NCI-H1105 treated with DMSO at 0.1 percent for 48 hours (cell line): ENCODE data around the gene SPECC1L.
"Not testable (repeated sequence)": the region's sequence is repeated elsewhere in the genome, so short reads cannot be mapped to it uniquely, and the experiment has no call there.

ENCODE experiments used
- DNase-seq: peaks from one replicate; lab custom pipeline; 2025; lab: John Stamatoyannopoulos, UW

The SPECC1L gene

DNA sequence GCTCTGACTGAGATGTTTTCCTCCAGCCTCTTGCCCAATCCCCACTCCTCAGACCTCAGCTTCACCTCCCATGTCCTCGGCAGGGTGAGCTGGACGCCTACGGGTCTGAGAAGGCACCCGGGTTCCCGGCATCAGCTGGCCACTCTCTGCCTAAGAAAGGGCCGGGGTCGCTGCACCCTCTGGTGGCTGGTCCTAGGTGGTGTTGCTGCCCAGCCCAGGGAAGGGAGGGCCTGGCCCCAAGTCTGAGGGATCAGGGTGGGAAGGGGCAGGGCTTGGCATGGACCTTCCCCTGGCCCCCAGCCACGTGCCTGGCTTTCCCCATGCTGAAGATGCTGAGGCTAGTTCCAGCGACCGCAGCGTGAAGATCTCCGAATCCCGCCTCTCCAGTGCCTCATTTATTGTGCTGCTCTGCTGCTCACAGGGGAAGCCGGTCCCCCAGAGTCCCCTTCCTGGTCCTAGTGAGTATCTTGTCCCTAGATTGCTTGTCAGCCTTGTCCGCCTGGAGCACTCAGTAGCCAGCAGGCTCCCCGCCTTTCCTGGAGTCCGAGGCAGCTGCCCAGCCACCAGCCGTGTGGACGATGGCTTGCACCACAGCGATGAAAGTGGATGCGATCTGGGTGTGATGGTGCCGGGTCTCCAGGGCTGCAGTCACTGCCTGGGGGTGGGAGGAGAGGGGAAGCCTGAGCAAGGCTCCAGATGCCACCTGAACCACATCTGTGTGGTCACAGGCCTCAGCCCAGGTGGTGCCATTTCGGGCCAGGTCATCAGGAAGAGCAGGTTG is 22.9 kb upstream of the SPECC1L start:
- peak; percentile 20 for DNase-seq

DNA sequence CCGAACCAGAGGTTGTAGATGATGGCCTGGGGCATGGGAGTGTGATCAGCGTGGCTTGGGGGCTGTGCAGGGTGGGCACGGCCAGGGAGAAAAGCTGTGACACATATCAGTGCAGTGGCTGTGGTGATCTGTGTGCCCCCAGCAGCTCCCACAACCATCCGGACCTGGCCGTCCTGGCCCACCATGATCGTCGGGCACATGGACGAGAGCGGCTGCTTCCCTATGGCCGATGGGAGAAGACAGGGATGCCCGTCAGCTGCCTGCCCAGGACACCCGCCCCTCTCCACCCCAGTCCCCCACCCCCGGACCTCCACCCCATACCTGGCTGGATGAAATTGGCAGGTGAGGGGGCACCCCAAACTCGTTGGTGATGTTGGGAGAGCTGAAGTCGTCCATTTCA is 22.0 kb upstream of the SPECC1L start:
- not testable (repeated sequence) for DNase-seq

DNA sequence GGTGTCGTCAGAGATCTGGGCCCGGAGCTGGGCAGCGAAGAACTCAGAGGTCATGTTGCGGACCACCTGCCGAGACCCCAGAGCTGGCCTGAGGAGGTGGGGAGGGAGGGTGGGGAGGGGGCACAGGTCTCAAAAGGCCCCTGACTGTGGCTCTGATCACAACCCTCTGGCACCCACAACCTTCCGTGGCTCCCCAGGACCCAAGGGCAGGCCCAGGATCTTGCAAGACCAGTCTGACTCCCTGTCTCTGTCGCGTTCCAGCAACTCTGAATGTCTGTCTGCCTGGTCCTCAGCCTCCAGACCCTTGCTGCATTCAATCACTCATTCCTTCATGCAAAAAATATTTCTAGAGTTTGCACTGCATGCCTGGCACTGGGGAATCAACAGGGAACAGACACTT is 21.2 kb upstream of the SPECC1L start:
- not testable (repeated sequence) for DNase-seq

DNA sequence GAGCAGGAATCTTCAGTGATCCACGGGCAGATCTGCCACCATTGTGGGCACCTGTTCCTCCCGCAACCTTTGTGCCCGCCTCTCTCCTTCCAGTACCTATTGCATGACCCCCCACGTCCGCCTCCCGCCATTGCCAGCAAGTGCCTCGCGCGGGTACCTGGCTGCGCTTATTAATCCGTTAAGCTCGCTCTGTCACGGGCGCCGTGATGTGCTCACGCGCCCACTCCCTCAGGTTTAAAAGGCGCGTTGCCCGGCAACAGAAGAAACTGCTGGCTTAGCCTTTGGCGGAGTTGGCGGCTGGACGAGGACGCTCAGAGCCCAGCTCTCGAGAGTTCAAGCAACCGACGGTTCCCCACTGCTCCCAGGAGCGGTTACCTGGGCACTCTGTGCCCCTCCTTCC is 19.3 kb upstream of the SPECC1L start:
- not testable (repeated sequence) for DNase-seq

DNA sequence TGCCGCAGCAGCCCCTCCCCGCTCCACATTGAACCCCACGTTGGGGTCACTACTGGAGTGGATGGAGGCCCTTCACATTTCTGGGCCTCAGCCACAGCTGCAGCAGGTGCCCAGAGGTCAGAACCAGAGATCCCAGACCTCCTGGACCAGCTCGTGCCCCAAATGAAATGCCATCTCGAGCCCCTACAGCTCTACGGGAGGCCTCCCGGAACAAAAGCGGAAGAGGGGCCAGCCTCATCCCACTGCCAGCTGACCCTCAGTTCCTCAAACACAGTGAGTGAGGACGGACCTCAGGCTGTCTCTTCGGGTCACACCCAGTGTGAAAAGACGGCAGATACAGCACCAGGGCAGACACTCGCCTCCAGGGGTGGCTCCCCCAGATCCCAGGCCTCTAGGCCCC is 17.5 kb upstream of the SPECC1L start:
- not testable (repeated sequence) for DNase-seq

DNA sequence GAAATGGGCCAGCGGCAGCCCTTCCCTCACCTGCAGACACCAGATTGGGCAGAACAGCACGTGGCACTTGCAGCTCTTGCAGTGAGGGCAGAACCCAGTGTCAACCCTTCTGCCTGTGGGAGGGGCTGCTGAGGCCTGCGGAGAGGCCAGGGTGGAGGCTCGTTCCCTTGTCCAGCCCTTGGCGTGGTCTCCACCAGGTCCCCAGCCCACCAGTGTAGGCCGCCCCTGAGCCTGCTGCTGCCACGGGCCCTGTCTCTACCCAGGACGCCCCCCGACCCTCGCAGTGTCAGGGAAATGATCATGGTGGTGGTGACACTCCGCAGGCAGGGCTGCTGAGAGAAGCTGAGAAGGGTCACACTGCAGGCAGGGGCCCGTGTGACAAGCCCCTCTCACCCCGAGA is 14.5 kb upstream of the SPECC1L start:
- DNase-seq, result not testable (repeated sequence)

DNA sequence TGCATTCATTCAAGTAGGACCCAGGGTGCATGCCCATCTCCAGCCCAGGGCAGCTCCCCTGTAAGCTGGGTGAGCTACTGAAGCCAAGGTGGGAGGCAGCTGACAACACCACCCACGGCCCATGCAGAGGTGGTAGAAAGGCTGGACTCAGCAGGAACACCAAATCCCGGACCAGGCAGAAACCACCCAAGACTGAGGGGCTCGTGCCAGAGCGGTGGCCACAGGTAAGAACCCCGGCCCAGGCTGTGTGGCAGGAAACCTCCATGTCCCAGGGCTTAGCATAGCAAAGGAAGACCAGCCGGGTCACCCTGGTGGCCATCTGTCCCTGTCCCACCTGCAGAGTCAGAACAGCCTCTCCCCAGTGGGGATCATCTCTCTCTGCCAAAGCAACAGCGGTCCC is 13.9 kb upstream of the SPECC1L start:
- not testable (repeated sequence) for DNase-seq

DNA sequence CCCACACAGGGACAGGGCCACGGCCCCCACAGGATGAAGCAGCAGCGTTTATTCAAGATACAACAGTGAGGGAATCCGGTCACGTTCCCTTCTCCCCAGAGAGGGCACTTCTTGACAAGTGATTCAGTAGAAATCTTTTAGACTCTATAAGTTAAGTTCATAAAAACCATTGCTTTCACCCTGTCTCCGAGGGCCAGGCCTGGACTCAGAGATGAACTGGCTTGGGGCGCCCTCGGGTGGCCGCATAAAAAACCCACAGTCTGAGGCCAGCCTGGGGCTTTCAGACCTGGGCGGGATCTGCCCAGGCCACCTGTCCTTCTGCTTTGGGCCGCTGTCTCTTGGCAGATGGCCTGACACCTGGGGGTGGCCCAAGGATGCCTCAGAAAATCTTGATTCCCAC is 11.2 kb upstream of the SPECC1L start:
- peak; percentile 42 for DNase-seq

DNA sequence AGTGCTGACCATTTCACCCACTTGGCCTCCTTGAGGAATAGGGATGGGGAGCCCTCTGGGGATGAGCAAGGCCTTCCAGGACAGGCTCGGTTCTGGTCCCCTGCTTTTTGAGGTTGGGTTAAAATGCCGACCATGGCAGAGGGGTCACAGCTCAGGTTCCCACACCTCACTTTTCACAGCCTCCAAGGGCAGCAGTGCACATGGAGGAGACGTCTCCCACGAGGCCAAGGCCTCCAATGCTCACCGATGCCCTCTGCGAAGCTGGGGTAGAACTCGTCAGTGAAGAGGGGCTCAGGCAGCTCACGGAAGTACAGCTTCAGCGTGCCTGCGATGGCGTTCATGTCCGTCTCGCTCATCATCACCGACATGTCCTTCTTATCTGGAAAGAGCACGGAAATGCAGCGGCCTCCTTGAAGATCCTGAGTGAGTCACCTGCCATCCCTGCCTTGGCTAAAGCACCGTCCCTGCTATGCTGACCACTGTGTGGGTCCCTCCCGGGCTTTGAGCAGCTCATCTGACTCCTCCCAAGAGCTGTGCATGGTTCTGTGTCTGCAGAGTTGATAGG is 8.4 kb upstream of the SPECC1L start:
- not testable (repeated sequence) for DNase-seq

DNA sequence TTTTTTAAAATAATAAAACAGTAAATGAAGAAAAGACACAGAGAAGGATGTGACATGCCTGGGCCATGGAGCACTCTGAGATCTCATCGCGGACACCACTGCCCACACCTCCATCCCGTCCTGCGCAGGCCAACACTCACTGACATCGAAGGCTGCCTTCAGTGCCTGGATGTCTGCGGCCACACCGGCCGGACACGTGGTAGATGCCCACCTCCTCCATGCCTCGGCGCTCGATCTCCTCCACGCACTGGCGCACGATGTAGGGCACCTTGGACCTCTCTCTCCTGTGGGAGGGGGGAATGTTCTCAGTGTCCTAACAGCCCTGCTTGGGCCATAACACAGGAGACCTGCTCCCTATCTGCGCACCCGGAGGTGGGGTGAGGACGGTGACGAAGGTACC is 7.2 kb upstream of the SPECC1L start:
- not testable (repeated sequence) for DNase-seq

DNA sequence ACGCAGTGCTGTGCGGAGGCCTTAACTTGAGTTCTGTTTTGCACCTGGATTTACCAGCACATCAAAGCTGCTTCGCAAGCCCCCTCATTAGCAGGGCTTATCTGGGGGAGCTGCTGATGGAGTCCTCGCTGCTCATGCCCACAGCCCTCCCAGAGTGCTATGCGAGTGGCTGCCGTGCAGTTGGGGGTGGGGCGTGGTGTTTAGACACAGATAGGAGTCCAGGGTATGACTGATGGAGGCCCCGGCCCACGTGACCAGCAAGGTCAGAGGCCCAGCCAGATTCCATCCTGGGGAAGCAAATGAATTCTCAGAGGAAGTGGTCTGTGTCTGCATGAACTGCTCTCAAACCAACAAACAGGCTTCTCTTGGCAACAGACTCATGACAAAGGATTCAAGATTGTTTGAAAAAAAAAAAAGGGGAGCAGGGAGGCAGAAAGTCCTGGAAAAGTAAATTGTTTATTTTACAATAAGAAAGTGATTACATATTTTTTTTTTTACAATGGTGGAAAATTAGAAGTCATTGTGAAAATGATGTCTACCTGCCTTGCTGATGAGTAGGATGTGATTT is 6.2 kb upstream of the SPECC1L start:
- DNase-seq, result not testable (repeated sequence)

DNA sequence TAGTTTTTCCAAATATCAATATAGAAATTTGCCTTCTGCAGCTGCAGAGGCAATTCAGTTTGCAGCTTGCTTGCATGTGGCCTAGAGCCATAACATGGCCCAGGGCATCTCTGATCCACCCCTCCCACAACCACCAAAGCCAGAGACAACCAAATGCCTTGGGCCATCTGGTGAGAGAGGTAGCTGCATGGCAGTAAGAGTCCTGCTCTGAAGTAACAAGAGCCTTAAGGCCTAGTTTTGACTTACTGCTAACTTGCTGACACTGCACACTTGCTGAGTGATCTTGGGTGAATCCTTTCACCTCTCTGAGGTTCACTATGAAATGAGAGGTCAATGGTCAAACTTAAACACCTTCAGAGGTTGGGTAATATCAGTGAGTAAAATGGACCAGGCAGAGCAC is 4.9 kb upstream of the SPECC1L start:
- no peak for DNase-seq

DNA sequence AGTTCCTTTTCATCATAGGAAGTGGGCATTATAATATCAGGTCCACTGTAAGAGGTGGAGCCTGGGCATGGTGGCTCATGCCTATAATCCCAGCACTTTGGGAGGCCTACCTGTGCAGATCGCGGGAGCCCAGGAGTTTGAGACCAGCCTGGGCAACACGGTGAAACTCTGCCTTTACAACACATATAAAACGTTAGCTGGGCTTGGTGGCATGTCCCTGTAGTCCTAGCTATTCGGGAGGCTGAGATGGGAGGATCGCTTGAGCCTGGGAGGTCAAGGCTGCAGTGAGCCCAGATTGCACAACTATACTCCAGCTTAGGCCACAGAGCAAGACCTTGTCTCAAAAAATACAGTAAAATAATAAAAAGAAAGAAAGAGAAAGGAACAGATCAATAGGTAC is 4.1 kb upstream of the SPECC1L start:
- DNase-seq, result not testable (repeated sequence)

DNA sequence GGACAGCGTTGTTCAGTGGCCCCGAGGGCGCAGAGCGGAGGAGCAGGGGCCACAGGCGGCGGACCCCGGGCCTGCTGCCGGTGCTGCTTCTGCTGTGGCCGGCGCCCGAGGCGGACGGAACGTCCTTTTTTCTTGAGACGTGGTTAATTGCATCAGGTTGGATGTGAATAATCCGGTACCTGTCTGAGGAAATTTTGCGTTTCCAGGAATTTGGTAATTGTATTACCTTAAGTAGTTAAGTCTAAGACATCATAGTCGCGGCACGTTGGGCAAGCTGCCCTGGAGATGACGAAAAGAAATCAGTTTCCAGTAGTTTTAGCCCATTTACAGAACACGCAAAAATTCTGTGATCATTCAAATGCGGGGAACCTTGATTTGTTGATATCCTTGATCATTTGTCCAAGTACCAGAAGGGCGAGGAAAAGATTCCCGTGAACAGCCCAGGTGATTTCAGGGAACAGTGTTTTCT is 789 bp downstream of the SPECC1L start:
- DNase-seq, result peak; percentile 1

DNA sequence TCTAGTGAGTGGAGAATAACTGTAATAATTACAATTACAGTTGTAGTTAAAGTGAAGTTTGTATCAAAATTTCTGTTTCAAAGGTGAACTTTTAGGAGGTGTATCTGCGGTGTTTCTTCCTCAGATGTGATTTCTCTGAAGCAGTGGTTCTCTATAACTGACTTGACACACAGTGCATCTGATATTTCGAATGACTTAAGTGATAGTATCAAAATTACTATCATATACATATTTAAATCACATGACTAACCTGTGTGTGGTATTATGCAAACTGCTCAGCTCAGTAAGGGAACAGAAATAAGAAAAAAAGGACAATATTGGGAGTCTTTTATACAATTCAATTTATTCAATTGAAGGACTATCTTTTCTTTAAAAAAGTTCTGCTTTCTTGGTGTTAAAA is 2.4 kb downstream of the SPECC1L start:
- DNase-seq, result not testable (repeated sequence)

DNA sequence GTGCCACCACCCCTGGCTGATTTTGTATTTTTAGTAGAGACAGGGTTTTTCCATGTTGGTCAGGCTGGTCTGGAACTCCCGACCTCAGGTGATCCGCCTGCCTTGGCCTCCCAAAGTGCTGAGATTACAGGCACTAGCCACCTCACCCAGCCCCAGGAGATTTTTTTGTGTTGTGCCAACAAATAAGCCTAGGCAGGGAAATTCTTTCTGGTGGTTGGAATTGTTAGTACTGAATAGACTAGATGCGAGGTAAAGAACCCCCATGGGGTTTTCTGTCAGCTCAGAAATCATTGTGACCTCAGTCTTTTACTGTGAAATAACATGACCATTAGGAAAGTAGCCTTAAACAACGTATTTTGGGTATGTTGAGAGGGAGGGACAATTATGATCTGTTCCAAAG is 3.3 kb downstream of the SPECC1L start:
- DNase-seq, result not testable (repeated sequence)

DNA sequence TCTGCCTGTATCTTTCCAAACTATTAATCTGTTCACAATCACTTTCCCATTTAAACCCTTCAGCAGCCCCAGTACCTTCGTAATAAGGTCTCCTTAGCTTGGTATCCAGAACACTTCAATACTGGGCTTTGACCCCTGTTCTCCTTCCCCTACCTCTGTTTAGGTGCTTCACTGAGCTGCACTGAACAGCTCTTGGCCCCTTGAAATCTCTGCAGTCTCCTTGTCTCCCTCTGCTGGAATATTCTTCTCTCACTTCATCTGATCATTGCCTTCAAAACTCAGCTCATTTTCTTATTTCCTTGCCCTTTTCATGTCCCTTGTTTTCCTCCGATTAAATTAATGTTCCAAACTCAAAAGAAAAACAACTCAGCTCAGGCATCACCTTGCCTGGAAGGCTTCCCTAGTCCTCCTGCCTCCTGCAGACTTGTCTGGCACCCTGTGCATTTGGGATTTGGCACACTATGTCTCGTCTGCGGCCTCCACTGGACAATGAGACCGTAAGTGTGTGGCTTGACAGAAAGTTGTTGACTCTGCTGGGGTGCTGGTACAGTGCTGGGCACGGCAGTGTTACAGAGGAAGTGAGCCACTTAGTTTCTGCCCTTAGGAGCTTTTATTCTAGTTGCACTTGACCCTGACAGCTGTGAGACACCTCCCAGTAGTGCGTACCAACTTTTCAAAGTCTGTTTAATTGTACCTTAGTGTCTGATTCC is 4.2 kb downstream of the SPECC1L start:
- not testable (repeated sequence) for DNase-seq

DNA sequence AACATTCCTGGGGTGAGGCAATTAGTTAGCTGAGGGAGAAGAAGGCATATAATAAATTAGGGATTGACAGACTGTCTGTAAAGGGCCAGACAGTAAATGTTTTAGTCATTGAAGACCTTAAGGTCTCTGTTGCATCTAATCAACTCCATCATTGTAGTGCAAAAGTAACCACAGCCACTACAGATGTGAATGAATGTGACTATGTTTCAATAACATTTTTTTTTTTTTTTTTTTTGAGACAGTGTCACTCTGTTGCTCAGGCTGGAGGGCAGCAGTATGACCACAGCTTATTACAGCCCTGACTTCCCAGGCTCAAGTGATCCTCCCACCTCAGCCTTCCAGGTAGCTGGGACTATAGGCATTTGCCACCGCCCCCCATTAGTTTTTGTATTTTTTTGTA is 9.7 kb downstream of the SPECC1L start:
- DNase-seq, result not testable (repeated sequence)

DNA sequence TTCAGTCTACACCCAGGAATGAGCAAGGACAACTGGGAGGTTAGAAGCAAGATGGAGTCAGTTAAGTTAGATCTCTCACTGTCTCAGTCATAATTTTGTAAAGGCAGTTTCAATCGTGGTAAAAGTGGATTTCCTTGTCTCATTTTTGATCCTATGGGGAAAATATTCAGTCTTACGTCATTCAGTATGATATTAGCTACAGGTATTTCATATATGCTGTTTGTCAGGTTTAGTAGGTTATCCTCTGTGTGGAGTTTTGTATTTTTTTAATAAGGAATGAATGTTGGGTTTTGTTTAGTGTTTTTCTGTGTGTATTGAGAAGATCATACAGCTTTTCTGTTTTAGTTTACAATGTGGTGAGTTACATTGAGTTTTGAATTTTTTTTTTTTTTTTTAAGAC is 11.8 kb downstream of the SPECC1L start:
- DNase-seq, result no peak

DNA sequence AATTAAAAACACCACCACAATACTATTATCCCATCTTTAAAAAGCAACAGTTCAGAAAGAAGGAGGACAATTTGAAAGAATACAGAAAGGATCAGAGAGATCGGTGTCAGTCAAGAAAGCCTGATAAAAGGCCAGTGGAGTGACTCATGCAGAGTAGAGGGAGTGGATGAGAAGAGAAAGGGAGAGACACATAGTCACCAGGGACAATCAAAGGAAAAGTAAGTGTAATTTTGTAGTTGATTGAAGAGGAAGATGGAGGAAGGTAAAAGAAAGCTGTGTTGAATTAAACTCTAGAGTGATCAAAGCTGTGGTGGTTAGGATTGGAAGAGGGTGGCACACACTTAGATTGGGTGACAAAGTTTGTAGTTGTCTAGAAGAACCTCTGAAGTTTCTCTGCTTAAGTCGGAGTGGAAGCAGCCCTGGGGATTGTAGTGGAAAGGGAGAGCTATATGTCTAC is 14.1 kb downstream of the SPECC1L start:
- no peak for DNase-seq

DNA sequence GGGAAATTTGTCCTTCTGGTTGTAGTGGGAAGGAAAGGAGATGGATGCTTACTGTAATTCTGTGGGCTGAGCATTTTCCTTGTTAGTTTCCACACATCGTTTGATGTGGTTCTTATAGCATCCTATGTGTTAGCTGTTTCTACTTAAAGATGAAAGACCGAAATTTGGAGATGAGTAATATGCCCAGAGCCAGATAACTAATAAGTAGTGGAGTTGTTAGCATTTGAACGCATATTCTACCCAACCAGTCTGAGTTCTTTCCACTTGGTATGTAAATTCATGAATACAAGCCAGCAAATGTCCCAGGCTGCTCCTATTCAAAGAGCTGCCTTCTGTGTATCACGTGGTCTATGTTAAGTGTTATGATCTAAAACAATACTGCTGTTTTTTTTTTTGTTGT is 14.6 kb downstream of the SPECC1L start:
- DNase-seq, result no peak

DNA sequence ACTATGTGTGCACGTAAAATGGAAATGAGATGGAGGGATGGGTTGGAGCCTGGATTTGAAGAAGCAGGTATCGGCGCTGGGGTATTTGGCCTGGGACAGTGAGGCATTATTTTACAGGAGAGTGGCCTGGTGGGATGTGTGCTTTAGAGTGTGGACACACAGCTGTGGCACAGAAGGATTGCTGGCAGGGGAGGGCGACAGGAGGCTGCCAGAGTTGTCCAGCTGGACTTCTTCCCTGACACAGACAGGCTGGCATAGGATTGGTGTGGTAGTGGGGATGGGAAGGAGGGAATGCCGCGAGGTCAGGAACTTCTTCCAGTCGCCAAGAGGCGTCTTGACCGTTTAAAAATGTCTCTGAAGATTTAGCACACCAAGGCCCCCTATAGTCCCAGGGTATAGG is 16.6 kb downstream of the SPECC1L start:
- not testable (repeated sequence) for DNase-seq

DNA sequence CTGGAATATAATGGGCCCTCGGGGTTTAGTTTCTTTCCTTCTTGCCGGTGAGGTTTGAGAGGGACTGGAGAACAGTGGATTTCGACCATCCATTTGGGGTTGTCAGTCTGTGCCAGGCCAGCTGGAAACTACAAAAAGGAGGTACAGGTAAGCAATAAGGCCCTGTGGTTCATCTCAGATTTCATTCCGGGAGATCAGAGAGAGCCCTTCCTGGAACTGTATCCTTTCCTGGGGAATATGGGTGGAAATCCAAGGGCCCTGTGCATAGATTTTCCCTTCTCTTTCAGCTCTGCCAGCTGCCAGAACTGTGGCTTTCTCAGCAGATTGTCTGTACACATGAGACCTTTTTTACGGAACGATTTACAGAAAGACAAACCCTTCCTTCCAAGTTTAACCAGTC is 17.2 kb downstream of the SPECC1L start:
- DNase-seq, result not testable (repeated sequence)
